ENCODE measurements around the gene MAPK12. TPM values are rescaled to one million over a fixed set of nuclear protein-coding genes. Genes with fewer than 3 reads are reported as not detected.
A peak's percentile ranks its signal among the peaks of the same experiment; 100 is the strongest.

Gene MAPK12
- total RNA-seq, 2 donors from 2014 or later = 5.0 to 13.0 TPM

DNA sequence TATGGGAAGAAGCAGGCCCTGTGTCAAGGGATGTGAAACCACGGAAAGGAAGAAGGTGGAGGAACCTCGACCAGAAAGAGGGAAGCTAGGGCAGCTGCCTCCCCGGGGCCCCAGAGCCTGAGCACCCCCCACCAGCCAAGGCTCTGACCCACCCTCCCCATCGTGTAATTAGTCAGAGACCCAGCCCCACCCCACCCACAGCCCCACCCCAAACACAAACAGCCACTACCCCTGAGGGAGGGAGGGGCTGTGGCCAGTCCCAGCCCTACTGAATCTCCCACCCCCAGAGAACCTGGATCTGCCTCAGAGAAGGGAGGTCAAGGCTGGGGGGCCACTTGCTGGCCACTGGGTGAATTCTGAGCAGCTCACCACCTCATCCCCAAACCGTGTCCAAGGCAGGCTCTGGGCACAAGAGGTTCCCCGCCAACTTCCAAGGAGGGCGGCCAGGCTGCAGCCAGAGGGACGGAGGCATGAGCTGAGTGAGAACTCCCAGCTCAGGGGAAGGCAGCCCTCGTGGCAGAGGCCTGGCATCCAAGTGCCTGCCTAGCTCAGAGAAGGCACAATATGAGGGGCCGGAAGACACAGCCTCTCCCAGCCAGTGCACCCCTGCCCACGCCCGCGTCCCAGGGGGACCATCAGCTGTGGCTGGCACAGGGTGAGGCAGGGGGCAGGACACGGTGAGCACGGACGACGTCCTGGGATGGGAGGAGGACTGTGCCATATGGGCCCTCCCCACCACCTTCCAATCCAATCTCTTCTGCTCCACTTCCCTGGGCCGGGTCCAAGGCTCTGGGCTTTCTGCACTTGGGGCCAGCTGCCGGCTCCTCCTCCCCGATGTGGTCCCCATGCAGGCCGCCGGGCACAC is 43.3 kb upstream of the MAPK12 start:
- TF ChIP-seq, protein P1, sequence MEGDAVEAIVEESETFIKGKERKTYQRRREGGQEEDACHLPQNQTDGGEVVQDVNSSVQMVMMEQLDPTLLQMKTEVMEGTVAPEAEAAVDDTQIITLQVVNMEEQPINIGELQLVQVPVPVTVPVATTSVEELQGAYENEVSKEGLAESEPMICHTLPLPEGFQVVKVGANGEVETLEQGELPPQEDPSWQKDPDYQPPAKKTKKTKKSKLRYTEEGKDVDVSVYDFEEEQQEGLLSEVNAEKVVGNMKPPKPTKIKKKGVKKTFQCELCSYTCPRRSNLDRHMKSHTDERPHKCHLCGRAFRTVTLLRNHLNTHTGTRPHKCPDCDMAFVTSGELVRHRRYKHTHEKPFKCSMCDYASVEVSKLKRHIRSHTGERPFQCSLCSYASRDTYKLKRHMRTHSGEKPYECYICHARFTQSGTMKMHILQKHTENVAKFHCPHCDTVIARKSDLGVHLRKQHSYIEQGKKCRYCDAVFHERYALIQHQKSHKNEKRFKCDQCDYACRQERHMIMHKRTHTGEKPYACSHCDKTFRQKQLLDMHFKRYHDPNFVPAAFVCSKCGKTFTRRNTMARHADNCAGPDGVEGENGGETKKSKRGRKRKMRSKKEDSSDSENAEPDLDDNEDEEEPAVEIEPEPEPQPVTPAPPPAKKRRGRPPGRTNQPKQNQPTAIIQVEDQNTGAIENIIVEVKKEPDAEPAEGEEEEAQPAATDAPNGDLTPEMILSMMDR (IDR thresholded peaks at IDR 0.05) = no peak
- Histone ChIP-seq H3K4me1 (peaks cover 0 to 92% of the 10 kb centered on the region in 2 donors), H3K27ac (peak overlapping the region; percentile 91 to 93), H3K36me3 (no peaks in the 10 kb centered on the region), H3K27me3 (no peaks in the 10 kb centered on the region), H3K4me3 (peak overlapping the region in 1 of 2 donors; percentile 87), H3K9me3 (no peaks in the 10 kb centered on the region)
- DNase-seq (ENCODE audit: low spot score) = no peak

DNA sequence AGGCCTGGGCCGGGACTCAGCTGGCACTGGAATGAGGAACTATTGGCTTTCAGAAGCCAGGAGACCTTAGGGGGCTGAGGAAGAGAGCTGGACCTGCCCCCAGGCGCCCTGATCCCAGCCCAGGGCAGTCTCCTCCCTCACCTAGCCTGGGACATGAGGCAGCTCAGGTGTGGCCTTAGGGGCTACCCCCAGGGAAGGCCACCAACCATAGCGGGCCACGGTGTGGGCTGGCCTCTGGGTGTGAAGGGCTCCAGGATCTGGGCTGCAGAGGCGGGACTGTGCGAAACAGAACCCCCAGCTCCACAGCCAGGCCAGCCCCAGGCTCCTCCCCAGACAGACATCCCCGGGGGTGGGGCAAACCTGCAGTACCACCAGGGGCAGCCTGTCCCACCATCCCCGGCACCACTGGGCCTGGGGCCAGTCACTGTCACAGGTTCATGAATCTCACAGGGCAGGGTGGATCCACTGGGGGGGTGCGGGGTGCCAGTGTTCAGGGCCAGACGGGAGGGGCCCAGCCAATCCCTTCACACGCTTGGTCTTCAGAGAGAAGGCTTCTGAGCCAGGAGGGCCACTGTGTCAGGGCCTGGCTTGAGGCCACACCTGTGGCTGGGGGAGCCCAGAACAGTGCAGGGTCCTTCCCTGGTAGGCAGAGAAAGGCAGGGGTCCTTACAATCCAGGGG is 42.5 kb upstream of the MAPK12 start:
- Histone ChIP-seq H3K4me1 (peaks cover 0 to 92% of the 10 kb centered on the region in 2 donors), H3K27ac (peak overlapping the region; percentile 91 to 93), H3K4me3 (peak overlapping the region in 1 of 2 donors; percentile 13), H3K36me3 (no peaks in the 10 kb centered on the region), H3K9me3 (no peaks in the 10 kb centered on the region), H3K27me3 (no peaks in the 10 kb centered on the region)
- TF ChIP-seq, protein P1 (IDR thresholded peaks at IDR 0.05) = peak in 1 of 2 donors; percentile 19
- no peak for DNase-seq (ENCODE audit: low spot score)

DNA sequence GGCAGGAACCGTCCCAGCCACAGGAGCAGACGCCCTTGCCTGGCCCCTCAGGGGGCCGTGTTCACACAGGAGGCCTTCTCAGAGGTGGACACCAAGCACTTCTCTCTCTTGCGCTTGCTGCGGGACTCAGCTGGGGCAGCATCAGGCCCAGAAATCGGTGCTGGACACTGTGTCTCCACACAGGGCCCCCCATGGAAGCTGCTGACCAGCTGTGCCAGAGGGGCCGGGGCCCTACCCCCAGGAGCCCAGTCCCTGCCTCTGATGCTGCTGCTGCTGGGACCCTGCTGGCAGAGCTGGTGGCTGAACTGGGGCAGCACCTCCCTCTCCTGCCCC is 42.0 kb upstream of the MAPK12 start:
- TF ChIP-seq, protein P1 (IDR thresholded peaks at IDR 0.05) = no peak
- no peak for DNase-seq (ENCODE audit: low spot score)
- Histone ChIP-seq H3K27ac (peak overlapping the region; percentile 91 to 93), H3K4me3 (peak overlapping the region in 1 of 2 donors; percentile 13), H3K9me3 (no peaks in the 10 kb centered on the region), H3K27me3 (no peaks in the 10 kb centered on the region), H3K4me1 (peaks cover 0 to 92% of the 10 kb centered on the region in 2 donors), H3K36me3 (no peaks in the 10 kb centered on the region)

DNA sequence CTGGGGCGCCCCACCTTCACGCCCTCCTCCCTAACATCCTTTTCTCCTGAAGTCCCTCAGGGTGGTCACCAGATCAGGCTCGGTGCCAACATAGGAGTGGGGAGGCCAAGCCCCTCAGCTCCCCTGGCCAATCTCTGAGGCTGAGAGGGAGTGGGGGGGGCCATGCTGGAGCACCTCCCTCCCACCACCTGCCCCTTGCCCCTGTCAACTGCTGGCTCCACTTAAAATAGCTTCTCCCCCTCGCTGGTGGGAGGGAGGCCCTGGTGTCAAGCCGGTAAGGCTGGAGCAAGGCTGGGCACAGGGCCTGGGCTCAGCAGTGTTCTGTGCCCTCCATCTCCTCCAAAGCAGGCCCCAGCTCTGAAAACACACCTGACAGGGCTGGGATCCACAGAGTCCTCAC is 41.1 kb upstream of the MAPK12 start:
- H3K9me3 ChIP-seq = no peaks in the 10 kb centered on the region
- no peak overlapping the region for H3K4me3 ChIP-seq
- H3K36me3 ChIP-seq = no peaks in the 10 kb centered on the region
- no peak for DNase-seq (ENCODE audit: low spot score)
- no peaks in the 10 kb centered on the region for H3K27me3 ChIP-seq
- peaks cover 0 to 93% of the 10 kb centered on the region in 2 donors for H3K4me1 ChIP-seq
- peak overlapping the region; percentile 91 to 93 for H3K27ac ChIP-seq
- TF ChIP-seq, protein P1 (IDR thresholded peaks at IDR 0.05) = no peak

DNA sequence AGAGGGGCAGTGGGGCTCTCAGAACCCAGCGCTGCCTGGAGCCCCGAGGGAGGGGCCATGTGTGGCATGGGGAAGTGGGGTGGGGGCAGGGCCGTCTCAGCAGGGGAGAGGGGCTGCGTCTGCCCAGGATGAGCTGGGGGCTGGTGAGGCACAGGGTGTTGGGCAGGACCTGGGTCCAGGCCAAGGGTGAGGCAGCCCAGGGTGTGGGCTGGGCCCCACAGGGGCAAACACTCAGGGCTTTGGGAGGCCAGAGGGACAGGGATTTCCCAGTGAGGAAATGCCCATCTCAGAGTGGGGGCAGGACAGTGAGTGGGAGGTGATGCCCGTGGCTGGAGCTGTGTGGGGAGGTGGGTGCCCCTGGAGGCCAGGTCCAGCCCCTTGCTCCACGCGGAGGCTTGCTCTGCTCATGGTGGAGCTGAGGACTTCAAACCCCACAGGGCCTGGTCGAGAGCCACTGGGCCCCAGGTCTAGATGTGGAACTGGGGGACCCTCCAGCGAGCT is 40.6 kb upstream of the MAPK12 start:
- no peak overlapping the region for H3K4me3 ChIP-seq
- TF ChIP-seq, protein P1 (IDR thresholded peaks at IDR 0.05) = no peak
- peak overlapping the region; percentile 91 to 93 for H3K27ac ChIP-seq
- H3K4me1 ChIP-seq = peaks cover 0 to 97% of the 10 kb centered on the region in 2 donors
- no peaks in the 10 kb centered on the region for H3K9me3 ChIP-seq
- no peaks in the 10 kb centered on the region for H3K36me3 ChIP-seq
- H3K27me3 ChIP-seq = no peaks in the 10 kb centered on the region
- DNase-seq (ENCODE audit: low spot score) = no peak
